ENCODE data around the gene FOXP4. TPM values are rescaled to one million over a fixed set of nuclear protein-coding genes. Genes with fewer than 3 reads are reported as not detected.

Gene FOXP4
- polyA plus RNA-seq, 1 experiment, result 4.0 TPM

DNA sequence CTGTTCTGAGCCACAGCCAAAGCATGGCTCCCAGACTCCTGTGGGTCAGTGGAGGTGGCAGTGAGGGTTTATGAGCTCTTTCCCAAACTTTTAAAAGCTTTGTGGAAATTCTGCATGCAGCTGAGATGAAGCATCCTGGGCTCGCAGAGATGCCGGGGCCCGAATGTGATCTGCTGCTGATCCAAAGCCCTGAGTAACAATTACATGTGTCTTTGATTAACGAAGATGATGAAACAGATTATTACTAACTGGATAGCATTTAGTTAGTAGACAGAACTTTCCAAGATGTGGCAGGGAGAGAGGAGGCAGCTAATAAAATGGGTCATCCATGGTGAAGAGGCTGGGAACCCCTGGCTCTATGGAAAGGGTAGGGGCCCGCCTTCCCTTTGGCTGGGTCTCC, 48.1 kb downstream of the FOXP4 start:
- TF ChIP-seq, protein P1, sequence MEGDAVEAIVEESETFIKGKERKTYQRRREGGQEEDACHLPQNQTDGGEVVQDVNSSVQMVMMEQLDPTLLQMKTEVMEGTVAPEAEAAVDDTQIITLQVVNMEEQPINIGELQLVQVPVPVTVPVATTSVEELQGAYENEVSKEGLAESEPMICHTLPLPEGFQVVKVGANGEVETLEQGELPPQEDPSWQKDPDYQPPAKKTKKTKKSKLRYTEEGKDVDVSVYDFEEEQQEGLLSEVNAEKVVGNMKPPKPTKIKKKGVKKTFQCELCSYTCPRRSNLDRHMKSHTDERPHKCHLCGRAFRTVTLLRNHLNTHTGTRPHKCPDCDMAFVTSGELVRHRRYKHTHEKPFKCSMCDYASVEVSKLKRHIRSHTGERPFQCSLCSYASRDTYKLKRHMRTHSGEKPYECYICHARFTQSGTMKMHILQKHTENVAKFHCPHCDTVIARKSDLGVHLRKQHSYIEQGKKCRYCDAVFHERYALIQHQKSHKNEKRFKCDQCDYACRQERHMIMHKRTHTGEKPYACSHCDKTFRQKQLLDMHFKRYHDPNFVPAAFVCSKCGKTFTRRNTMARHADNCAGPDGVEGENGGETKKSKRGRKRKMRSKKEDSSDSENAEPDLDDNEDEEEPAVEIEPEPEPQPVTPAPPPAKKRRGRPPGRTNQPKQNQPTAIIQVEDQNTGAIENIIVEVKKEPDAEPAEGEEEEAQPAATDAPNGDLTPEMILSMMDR (IDR thresholded peaks at IDR 0.05; ENCODE audit: insufficient read depth, low read depth, low read length), result no peak
- Histone ChIP-seq H3K27me3 (ENCODE audit: control insufficient read depth, insufficient read depth, low read length) (no peaks in the 10 kb centered on the region), H3K4me3 (ENCODE audit: low read depth, low read length) (no peak overlapping the region), H3K36me3 (ENCODE audit: control insufficient read depth, insufficient read depth, low read length) (peaks cover 33% of the 10 kb centered on the region)
- ChIA-PET POLR2A (interaction anchor here (0.6 kb wide), 2 partner anchors 44 to 104 kb away, joined by 4 to 5 read pairs; no protein-coding TSS in a partner anchor), CTCF (interaction anchor here (0.6 to 8.2 kb wide), 18 partner anchors 8 to 576 kb away, joined by 3 to 98 read pairs (median 5); partner anchors contain the start of gene TOMM6)
- DNase-seq (ENCODE audit: low read depth), result peak; percentile 85

DNA sequence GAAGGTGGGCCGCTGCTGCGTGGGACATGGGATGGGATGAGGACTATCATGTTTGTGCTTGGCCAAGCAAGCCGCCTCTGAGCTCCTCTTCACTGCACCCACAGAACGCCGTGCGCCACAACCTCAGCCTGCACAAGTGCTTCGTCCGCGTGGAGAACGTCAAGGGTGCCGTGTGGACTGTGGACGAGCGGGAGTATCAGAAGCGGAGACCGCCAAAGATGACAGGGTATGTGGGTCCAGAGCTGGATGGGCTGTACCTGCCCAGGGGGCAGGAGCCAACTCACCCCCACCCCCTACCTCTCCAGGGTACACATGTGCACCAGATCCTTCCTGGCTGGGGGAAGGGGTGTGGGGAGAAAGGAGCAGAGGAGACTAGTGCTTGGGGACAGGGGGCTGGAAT, 48.6 kb downstream of the FOXP4 start:
- ChIA-PET CTCF (interaction anchor here (0.6 to 8.2 kb wide), 18 partner anchors 8 to 576 kb away, joined by 3 to 98 read pairs (median 5); partner anchors contain the start of gene TOMM6), POLR2A (interaction anchor here (0.6 kb wide), 2 partner anchors 17 to 104 kb away, joined by 3 to 5 read pairs; no protein-coding TSS in a partner anchor)

DNA sequence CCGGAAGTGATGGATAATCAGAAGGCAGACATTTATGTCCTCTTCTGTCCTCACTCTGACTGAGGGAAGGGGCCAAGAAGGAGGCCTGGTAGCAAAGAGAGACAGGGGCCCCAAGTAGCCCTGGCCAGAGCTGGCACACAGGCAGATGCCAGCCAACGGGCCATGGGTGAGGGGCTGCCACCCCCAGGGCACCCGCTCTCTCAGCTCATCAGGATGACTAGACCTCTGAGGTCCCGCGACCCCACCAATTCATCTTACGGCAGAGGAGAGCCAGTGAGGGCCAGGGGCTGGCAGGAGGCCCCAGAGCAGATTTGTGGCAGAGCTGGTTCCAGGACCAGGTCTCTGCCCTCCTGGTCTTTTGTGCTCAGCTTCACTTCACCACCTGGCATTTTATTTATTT, 49.0 kb downstream of the FOXP4 start:
- ChIA-PET CTCF (interaction anchor here (0.6 to 8.2 kb wide), 16 partner anchors 8 to 245 kb away, joined by 3 to 98 read pairs (median 6); partner anchors contain the start of gene TOMM6), POLR2A (interaction anchor here (0.6 kb wide), 1 partner anchor 17 kb away, joined by 3 read pairs; no protein-coding TSS in a partner anchor)
- Histone ChIP-seq H3K4me3 (ENCODE audit: low read depth, low read length) (no peak overlapping the region), H3K36me3 (ENCODE audit: control insufficient read depth, insufficient read depth, low read length) (peaks cover 29% of the 10 kb centered on the region), H3K27me3 (ENCODE audit: control insufficient read depth, insufficient read depth, low read length) (no peaks in the 10 kb centered on the region)
- DNase-seq (ENCODE audit: low read depth), result no peak
- TF ChIP-seq, protein P1 (IDR thresholded peaks at IDR 0.05; ENCODE audit: insufficient read depth, low read depth, low read length), result no peak

More for the DNA sequence above, 48.6 kb downstream of the FOXP4 start:
- DNase-seq (ENCODE audit: low read depth), result no peak
- H3K36me3 ChIP-seq (ENCODE audit: control insufficient read depth, insufficient read depth, low read length), result peaks cover 32% of the 10 kb centered on the region
- TF ChIP-seq, protein P1 (IDR thresholded peaks at IDR 0.05; ENCODE audit: insufficient read depth, low read depth, low read length), result no peak
- H3K27me3 ChIP-seq (ENCODE audit: control insufficient read depth, insufficient read depth, low read length), result no peaks in the 10 kb centered on the region
- no peak overlapping the region for H3K4me3 ChIP-seq (ENCODE audit: low read depth, low read length)

DNA sequence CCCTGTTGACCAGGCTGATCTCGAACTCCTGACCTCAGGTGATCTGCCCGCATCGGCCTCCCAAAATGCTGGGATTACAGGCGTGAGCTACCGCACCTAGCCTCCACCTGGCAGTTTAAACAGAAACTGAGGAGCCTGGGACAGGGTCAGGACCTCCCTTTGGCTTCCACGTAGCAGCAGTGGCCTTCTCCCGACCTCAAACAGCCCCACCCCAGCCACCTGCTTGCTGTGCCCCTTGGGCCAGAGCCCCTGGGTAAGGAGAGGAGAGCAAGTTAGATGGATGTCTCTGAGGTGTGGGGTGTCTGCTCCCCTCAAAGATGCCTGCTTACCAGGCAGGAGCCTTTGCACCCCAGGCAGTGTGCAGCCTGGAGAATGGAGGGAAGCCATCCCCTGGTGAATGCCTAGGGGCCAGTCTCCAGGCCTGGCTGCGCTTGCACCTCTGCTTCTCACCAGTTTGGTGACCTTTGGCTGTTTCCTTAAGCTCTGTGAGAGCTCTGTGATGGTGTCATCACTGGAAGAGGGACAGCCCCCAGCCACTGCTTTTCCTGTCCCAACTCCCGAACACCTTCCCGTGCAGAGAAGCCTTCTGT, 50.0 kb downstream of the FOXP4 start:
- Histone ChIP-seq H3K36me3 (ENCODE audit: control insufficient read depth, insufficient read depth, low read length) (peaks cover 21% of the 10 kb centered on the region), H3K27me3 (ENCODE audit: control insufficient read depth, insufficient read depth, low read length) (no peaks in the 10 kb centered on the region), H3K4me3 (ENCODE audit: low read depth, low read length) (no peak overlapping the region)
- TF ChIP-seq, protein P1 (IDR thresholded peaks at IDR 0.05; ENCODE audit: insufficient read depth, low read depth, low read length), result no peak
- ChIA-PET POLR2A (no interaction called here), CTCF (interaction anchor here (0.7 to 8.2 kb wide), 8 partner anchors 10 to 228 kb away, joined by 3 to 57 read pairs (median 4); partner anchors contain the start of gene TOMM6)
- no peak for DNase-seq (ENCODE audit: low read depth)

DNA sequence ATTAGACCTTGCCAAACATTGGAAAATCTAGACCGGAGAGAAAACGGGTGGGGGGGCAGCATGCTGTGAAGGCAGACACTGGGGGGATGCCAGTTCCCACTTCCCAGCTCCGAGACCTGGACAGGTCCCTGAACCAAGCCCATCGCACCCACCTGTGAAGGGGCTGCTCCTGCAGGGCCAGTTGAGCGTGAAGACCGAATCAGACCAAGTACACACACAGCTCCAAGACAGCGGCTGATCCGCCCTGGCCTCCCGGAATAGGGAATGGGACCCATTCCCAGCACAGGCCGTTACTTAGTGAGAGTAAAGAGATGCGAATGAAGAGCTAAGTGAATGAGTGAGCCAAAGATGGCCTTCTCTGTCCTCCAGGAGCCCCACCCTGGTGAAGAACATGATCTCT, 50.6 kb downstream of the FOXP4 start:
- Histone ChIP-seq H3K36me3 (ENCODE audit: control insufficient read depth, insufficient read depth, low read length) (peaks cover 20% of the 10 kb centered on the region), H3K27me3 (ENCODE audit: control insufficient read depth, insufficient read depth, low read length) (no peaks in the 10 kb centered on the region), H3K4me3 (ENCODE audit: low read depth, low read length) (no peak overlapping the region)
- TF ChIP-seq, protein P1 (IDR thresholded peaks at IDR 0.05; ENCODE audit: insufficient read depth, low read depth, low read length), result no peak
- DNase-seq (ENCODE audit: low read depth), result no peak
- POLR2A ChIA-PET, result no interaction called here
- CTCF ChIA-PET, result interaction anchor here (1.4 to 8.2 kb wide), 4 partner anchors 87 to 229 kb away, joined by 4 to 57 read pairs (median 20); partner anchors contain the start of gene TOMM6
